ENCODE results near the gene ADAM10.
A peak's percentile ranks its signal among the peaks of the same experiment; 100 is the strongest.

- TF ChIP-seq CTCF (IDR thresholded peaks at IDR 0.05) (no peak), EP300 (IDR thresholded peaks at IDR 0.05) (no peak), POLR2A (IDR thresholded peaks at IDR 0.05) (no peak), POLR2AphosphoS5 (IDR thresholded peaks at IDR 0.05) (peak; percentile 13 to 66 (median 55))
These were observed 200.3 kb downstream of the ADAM10 start for GRCh38 chr15:58549013-58549784.

Data from stomach (tissue), 4 donors.